ENCODE data around the gene ACR. TPM values are rescaled to one million over a fixed set of nuclear protein-coding genes. Genes with fewer than 3 reads are reported as not detected.

ACR gene
- total RNA-seq, 1 donor from 2014 or later: 0.45 TPM

GRCh38 chr22:50722716-50723428 lies 15.1 kb upstream of the ACR start:
- H3K4me3 Mint-ChIP-seq (ENCODE audit: unreplicated experiment): no peak overlapping the region
- H3K27me3 Mint-ChIP-seq (ENCODE audit: low read depth): peaks cover 6% of the 10 kb centered on the region
- H3K27ac Mint-ChIP-seq (ENCODE audit: unreplicated experiment): no peak overlapping the region
- no peak for DNase-seq (ENCODE audit: low spot score)
- no peaks in the 10 kb centered on the region for H3K9me3 Mint-ChIP-seq (ENCODE audit: low read depth)
- TF ChIP-seq, protein P1, sequence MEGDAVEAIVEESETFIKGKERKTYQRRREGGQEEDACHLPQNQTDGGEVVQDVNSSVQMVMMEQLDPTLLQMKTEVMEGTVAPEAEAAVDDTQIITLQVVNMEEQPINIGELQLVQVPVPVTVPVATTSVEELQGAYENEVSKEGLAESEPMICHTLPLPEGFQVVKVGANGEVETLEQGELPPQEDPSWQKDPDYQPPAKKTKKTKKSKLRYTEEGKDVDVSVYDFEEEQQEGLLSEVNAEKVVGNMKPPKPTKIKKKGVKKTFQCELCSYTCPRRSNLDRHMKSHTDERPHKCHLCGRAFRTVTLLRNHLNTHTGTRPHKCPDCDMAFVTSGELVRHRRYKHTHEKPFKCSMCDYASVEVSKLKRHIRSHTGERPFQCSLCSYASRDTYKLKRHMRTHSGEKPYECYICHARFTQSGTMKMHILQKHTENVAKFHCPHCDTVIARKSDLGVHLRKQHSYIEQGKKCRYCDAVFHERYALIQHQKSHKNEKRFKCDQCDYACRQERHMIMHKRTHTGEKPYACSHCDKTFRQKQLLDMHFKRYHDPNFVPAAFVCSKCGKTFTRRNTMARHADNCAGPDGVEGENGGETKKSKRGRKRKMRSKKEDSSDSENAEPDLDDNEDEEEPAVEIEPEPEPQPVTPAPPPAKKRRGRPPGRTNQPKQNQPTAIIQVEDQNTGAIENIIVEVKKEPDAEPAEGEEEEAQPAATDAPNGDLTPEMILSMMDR (IDR thresholded peaks at IDR 0.05): no peak
- no peaks in the 10 kb centered on the region for H3K4me1 Mint-ChIP-seq (ENCODE audit: low read depth)
- H3K36me3 Mint-ChIP-seq (ENCODE audit: low read depth): peaks cover 5% of the 10 kb centered on the region

DNA sequence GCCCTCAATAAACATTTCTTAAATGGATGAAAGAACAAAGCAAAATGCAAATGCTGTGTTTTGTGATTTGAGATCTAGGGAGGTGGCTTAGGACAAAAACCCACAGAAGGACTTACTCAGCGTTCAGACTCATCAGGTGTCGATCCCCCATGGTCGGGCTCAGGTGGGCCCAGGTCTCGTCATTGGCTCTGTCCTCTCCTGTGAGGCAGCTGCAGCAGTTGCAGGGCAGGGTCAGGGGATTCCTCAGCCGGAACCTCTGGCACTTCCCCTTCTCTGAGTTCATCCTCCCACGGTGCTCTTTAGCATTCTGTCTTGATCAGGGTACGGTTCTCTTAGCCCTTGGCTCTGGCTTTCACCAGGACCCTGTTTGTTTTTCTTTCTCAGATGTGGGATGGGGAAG lies 14.0 kb upstream of the ACR start:
- Mint-ChIP-seq H3K4me1 (ENCODE audit: low read depth) (no peaks in the 10 kb centered on the region), H3K9me3 (ENCODE audit: low read depth) (no peaks in the 10 kb centered on the region), H3K4me3 (ENCODE audit: unreplicated experiment) (no peak overlapping the region), H3K27me3 (ENCODE audit: low read depth) (peaks cover 6% of the 10 kb centered on the region), H3K36me3 (ENCODE audit: low read depth) (peaks cover 5% of the 10 kb centered on the region), H3K27ac (ENCODE audit: unreplicated experiment) (no peak overlapping the region)
- DNase-seq (ENCODE audit: low spot score): no peak
- TF ChIP-seq, protein P1 (IDR thresholded peaks at IDR 0.05): no peak

DNA sequence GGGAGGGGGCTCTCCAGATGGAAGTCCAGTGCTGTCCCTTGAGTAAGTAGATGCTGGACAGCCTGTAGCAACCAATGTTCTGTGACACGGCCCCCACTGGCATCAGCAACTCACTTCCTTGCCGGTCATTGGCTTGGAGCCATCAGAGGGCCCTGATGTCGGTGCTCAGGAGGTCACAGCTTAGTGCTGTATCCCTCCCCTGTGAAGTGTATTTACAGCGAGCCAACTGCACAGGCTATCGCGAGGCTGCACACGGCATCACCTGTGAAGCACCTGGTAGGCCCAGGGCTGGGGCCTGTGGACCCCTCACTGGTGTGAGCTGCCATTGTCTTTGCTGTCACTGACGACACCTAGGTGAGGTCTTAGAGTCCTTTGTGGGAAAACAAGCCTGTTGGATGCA lies 13.4 kb upstream of the ACR start:
- Mint-ChIP-seq H3K36me3 (ENCODE audit: low read depth) (peaks cover 5% of the 10 kb centered on the region), H3K27ac (ENCODE audit: unreplicated experiment) (no peak overlapping the region), H3K9me3 (ENCODE audit: low read depth) (no peaks in the 10 kb centered on the region), H3K4me1 (ENCODE audit: low read depth) (no peaks in the 10 kb centered on the region), H3K27me3 (ENCODE audit: low read depth) (peaks cover 1% of the 10 kb centered on the region), H3K4me3 (ENCODE audit: unreplicated experiment) (no peak overlapping the region)
- no peak for DNase-seq (ENCODE audit: low spot score)
- TF ChIP-seq, protein P1 (IDR thresholded peaks at IDR 0.05): no peak

- no peaks in the 10 kb centered on the region for H3K4me1 Mint-ChIP-seq (ENCODE audit: low read depth)
- DNase-seq (ENCODE audit: low spot score): no peak
- no peaks in the 10 kb centered on the region for H3K9me3 Mint-ChIP-seq (ENCODE audit: low read depth)
- no peaks in the 10 kb centered on the region for H3K27me3 Mint-ChIP-seq (ENCODE audit: low read depth)
- H3K27ac Mint-ChIP-seq (ENCODE audit: unreplicated experiment): no peak overlapping the region
- H3K4me3 Mint-ChIP-seq (ENCODE audit: unreplicated experiment): no peak overlapping the region
- peaks cover 5% of the 10 kb centered on the region for H3K36me3 Mint-ChIP-seq (ENCODE audit: low read depth)
- TF ChIP-seq, protein P1 (IDR thresholded peaks at IDR 0.05): no peak
These were observed 12.4 kb upstream of the ACR start for GRCh38 chr22:50725597-50725996.

GRCh38 chr22:50726643-50727340 lies 11.2 kb upstream of the ACR start:
- TF ChIP-seq, protein P1 (IDR thresholded peaks at IDR 0.05): no peak
- H3K9me3 Mint-ChIP-seq (ENCODE audit: low read depth): no peaks in the 10 kb centered on the region
- H3K27me3 Mint-ChIP-seq (ENCODE audit: low read depth): no peaks in the 10 kb centered on the region
- peaks cover 5% of the 10 kb centered on the region for H3K36me3 Mint-ChIP-seq (ENCODE audit: low read depth)
- peak; percentile 68 for DNase-seq (ENCODE audit: low spot score)
- no peak overlapping the region for H3K27ac Mint-ChIP-seq (ENCODE audit: unreplicated experiment)
- no peak overlapping the region for H3K4me3 Mint-ChIP-seq (ENCODE audit: unreplicated experiment)
- H3K4me1 Mint-ChIP-seq (ENCODE audit: low read depth): no peaks in the 10 kb centered on the region

Measured in chondrocyte (in vitro differentiated cells).